ENCODE measurements around the gene CDKAL1. TPM values are rescaled to one million over a fixed set of nuclear protein-coding genes. Genes with fewer than 3 reads are reported as not detected.

The CDKAL1 gene
- total RNA-seq, 1 experiment from 2014 or later: 13.8 TPM

DNA sequence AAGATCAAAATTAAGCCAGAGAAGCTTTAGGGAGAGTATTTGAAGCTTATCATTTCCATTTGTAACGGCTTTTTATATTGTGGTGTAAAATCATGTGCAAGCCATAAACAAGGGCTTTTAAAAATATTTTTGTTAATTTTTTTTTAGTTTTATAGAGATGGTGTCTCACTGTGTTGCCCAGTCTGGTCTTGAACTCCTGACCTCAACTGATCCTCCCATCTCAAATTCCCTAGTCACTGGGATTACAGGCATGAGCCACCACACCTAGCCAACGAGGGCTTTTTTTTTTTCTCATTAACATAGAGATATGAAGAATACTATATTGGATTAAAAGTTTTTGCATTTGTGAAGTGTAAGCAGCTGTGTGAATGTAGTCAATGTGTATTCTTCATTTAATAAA is 29.1 kb downstream of the CDKAL1 start:
- TF ChIP-seq EZH2phosphoT487 (IDR thresholded peaks at IDR 0.05; ENCODE audit: borderline replicate concordance, low read length) (no peak), EZH2 (IDR thresholded peaks at IDR 0.05; ENCODE audit: low read length, unreplicated experiment) (no peak)
- TF ChIP-seq, protein P1, sequence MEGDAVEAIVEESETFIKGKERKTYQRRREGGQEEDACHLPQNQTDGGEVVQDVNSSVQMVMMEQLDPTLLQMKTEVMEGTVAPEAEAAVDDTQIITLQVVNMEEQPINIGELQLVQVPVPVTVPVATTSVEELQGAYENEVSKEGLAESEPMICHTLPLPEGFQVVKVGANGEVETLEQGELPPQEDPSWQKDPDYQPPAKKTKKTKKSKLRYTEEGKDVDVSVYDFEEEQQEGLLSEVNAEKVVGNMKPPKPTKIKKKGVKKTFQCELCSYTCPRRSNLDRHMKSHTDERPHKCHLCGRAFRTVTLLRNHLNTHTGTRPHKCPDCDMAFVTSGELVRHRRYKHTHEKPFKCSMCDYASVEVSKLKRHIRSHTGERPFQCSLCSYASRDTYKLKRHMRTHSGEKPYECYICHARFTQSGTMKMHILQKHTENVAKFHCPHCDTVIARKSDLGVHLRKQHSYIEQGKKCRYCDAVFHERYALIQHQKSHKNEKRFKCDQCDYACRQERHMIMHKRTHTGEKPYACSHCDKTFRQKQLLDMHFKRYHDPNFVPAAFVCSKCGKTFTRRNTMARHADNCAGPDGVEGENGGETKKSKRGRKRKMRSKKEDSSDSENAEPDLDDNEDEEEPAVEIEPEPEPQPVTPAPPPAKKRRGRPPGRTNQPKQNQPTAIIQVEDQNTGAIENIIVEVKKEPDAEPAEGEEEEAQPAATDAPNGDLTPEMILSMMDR (conservative IDR thresholded peaks at IDR 0.05; ENCODE audit: low read depth, low read length): no peak
- intact Hi-C loops (cut with micrococcal nuclease): loop anchor here (5.0 kb wide), 1 partner anchor 544 kb away; no protein-coding TSS in a partner anchor
- no peak for ATAC-seq
- H3K27ac ChIP-seq (ENCODE audit: low read length): no peak overlapping the region
- H4K20me1 ChIP-seq (ENCODE audit: low read length): no peaks in the 10 kb centered on the region
- CTCF ChIA-PET: interaction anchor here (1.4 to 1.8 kb wide), 3 partner anchors 310 to 1030 kb away, joined by 4 to 10 read pairs (median 6); partner anchors contain the start of gene SOX4
- no peak overlapping the region for H2AFZ ChIP-seq (ENCODE audit: low read length)
- no peaks in the 10 kb centered on the region for H3K79me2 ChIP-seq (ENCODE audit: low read length)
- no peaks in the 10 kb centered on the region for H3K9me3 ChIP-seq (ENCODE audit: low read length)
- no peak overlapping the region for H3K4me2 ChIP-seq (ENCODE audit: low read length)
- no peaks in the 10 kb centered on the region; the same call in 1 of the 2 replicates for H3K4me1 ChIP-seq (ENCODE audit: insufficient read depth, low read length)
- 0 out of 2 replicates have a peak, but pooled peaks cover 3% of the 10 kb centered on the region for H3K36me3 ChIP-seq (ENCODE audit: low read depth, low read length)
- no peaks in the 10 kb centered on the region for H3F3A ChIP-seq (ENCODE audit: low read length, unreplicated experiment)
- H3K9me2 ChIP-seq (replicated peaks; ENCODE audit: low read length): no peaks in the 10 kb centered on the region
- POLR2A ChIA-PET (ENCODE audit: unreplicated experiment): interaction anchor here (1.0 kb wide), 1 partner anchor 1030 kb away, joined by 6 read pairs; the partner anchor contains the start of gene SOX4
- DNase-seq: no peak
- BruUV-seq (replicated peaks): no TSS peak
- H3K4me3 ChIP-seq (ENCODE audit: low read length): no peak overlapping the region
- no peaks in the 10 kb centered on the region for H3K27me3 ChIP-seq (ENCODE audit: low read length)
- H3K9ac ChIP-seq (ENCODE audit: low read length): no peak overlapping the region

DNA sequence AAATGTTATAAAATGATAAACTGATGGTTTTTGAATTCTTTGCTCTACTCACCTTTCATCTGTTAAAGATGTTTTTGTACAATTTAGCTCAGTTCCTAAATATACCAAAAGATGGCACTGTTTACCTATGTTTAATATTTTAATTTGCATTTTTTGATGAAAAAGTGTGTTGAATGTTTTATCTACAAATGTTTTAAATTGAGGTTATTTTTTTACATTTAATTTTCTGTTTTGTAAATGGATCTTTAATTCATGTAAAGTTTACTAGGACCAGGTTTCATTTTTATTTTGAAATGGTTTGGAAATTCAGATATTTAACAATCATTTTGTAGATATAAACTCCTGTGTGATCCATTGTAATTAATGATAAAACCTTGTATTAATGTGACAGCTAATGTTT is 30.0 kb downstream of the CDKAL1 start:
- Histone ChIP-seq H3K9me2 (replicated peaks; ENCODE audit: low read length) (no peaks in the 10 kb centered on the region), H3K4me3 (ENCODE audit: low read length) (no peak overlapping the region), H3K27ac (ENCODE audit: low read length) (no peak overlapping the region), H3K79me2 (ENCODE audit: low read length) (no peaks in the 10 kb centered on the region), H3F3A (ENCODE audit: low read length, unreplicated experiment) (no peaks in the 10 kb centered on the region), H4K20me1 (ENCODE audit: low read length) (no peaks in the 10 kb centered on the region), H3K9ac (ENCODE audit: low read length) (0 out of 2 replicates have a peak overlapping the region, but pooled peaks have one; percentile 4), H3K4me1 (ENCODE audit: insufficient read depth, low read length) (peaks cover 5% of the 10 kb centered on the region), H3K9me3 (ENCODE audit: low read length) (no peaks in the 10 kb centered on the region), H2AFZ (ENCODE audit: low read length) (no peak overlapping the region), H3K4me2 (ENCODE audit: low read length) (no peak overlapping the region), H3K36me3 (ENCODE audit: low read depth, low read length) (no peaks in the 10 kb centered on the region), H3K27me3 (ENCODE audit: low read length) (no peaks in the 10 kb centered on the region)
- ATAC-seq: no peak
- no peak for TF ChIP-seq EZH2 (IDR thresholded peaks at IDR 0.05; ENCODE audit: low read length, unreplicated experiment)
- TF ChIP-seq, protein P1 (conservative IDR thresholded peaks at IDR 0.05; ENCODE audit: low read depth, low read length): peak; percentile 78
- TF ChIP-seq EZH2phosphoT487 (IDR thresholded peaks at IDR 0.05; ENCODE audit: borderline replicate concordance, low read length): no peak
- BruUV-seq (replicated peaks): no TSS peak
- intact Hi-C loops (cut with micrococcal nuclease): loop anchor here (1.0 to 5.0 kb wide), 3 partner anchors 313 to 1025 kb away; no protein-coding TSS in a partner anchor
- POLR2A ChIA-PET (ENCODE audit: unreplicated experiment): interaction anchor here (0.6 to 1.0 kb wide), 2 partner anchors 311 to 1029 kb away, joined by 5 to 6 read pairs; partner anchors contain the start of gene SOX4
- CTCF ChIA-PET: interaction anchor here (0.6 to 1.8 kb wide), 8 partner anchors 261 to 1310 kb away, joined by 3 to 10 read pairs (median 3); partner anchors contain the start of gene SOX4
- peak; percentile 67 for DNase-seq

DNA sequence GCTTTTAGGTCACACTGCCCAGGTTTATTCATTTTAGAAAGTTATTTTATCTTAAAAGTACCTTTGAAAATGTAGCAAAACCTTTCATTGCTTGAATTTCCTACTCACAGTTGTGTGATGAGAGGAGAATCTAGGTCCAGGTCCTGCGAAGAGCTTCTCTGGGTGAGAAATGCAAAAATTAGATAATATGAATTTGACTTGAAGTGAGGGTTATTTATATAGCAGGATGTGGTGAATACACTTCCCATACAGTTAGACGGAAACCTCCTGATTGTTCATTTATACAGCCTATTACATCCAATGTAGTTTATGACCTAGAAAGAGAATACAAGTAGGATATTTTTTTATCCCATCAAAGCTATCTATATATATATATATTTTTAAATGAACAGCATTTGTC is 30.5 kb downstream of the CDKAL1 start:
- Histone ChIP-seq H3F3A (ENCODE audit: low read length, unreplicated experiment) (no peaks in the 10 kb centered on the region), H3K4me2 (ENCODE audit: low read length) (no peak overlapping the region), H3K4me3 (ENCODE audit: low read length) (no peak overlapping the region), H3K9ac (ENCODE audit: low read length) (0 out of 2 replicates have a peak overlapping the region, but pooled peaks have one; percentile 4), H3K9me3 (ENCODE audit: low read length) (no peaks in the 10 kb centered on the region), H3K4me1 (ENCODE audit: insufficient read depth, low read length) (peaks cover 9% of the 10 kb centered on the region), H3K36me3 (ENCODE audit: low read depth, low read length) (no peaks in the 10 kb centered on the region), H2AFZ (ENCODE audit: low read length) (no peak overlapping the region), H4K20me1 (ENCODE audit: low read length) (no peaks in the 10 kb centered on the region), H3K27me3 (ENCODE audit: low read length) (no peaks in the 10 kb centered on the region), H3K79me2 (ENCODE audit: low read length) (no peaks in the 10 kb centered on the region), H3K27ac (ENCODE audit: low read length) (no peak overlapping the region), H3K9me2 (replicated peaks; ENCODE audit: low read length) (no peaks in the 10 kb centered on the region)
- ChIA-PET CTCF (interaction anchor here (0.7 to 1.5 kb wide), 6 partner anchors 261 to 1310 kb away, joined by 3 to 10 read pairs (median 3); partner anchors contain the start of gene SOX4), POLR2A (ENCODE audit: unreplicated experiment) (no interaction called here)
- DNase-seq (no peak), ATAC-seq (peak; percentile 48; the same call in 1 of the 2 replicates)
- TF ChIP-seq EZH2phosphoT487 (IDR thresholded peaks at IDR 0.05; ENCODE audit: borderline replicate concordance, low read length) (no peak), EZH2 (IDR thresholded peaks at IDR 0.05; ENCODE audit: low read length, unreplicated experiment) (no peak)
- TF ChIP-seq, protein P1 (conservative IDR thresholded peaks at IDR 0.05; ENCODE audit: low read depth, low read length): no peak
- no TSS peak for BruUV-seq (replicated peaks)
- intact Hi-C loops (cut with micrococcal nuclease): loop anchor here (1.0 to 5.0 kb wide), 5 partner anchors 88 to 1025 kb away; no protein-coding TSS in a partner anchor
